GM12864 (cell line): Measurements from ENCODE around the gene RABL6.

Source experiments
- DNase-seq: peaks from one replicate; pipeline ENCODE4 v3.0.0-alpha.2; 2011; ENCODE audit warnings: low read depth
- H3K4me3 ChIP-seq: 2 replicates; pipeline ENCODE4 v1.5.1; 2011; ENCODE audit warnings: mild to moderate bottlenecking, low read depth, low read length, control low read depth
- TF ChIP-seq, protein P1 (sequence below): IDR thresholded peaks from 2 replicates; pipeline ENCODE4 v1.5.1; 2011; ENCODE audit warnings: low read depth, mild to moderate bottlenecking, moderate library complexity, low read length, control low read depth, inconsistent platforms; ENCODE audit errors: missing control alignments

Gene RABL6

DNA sequence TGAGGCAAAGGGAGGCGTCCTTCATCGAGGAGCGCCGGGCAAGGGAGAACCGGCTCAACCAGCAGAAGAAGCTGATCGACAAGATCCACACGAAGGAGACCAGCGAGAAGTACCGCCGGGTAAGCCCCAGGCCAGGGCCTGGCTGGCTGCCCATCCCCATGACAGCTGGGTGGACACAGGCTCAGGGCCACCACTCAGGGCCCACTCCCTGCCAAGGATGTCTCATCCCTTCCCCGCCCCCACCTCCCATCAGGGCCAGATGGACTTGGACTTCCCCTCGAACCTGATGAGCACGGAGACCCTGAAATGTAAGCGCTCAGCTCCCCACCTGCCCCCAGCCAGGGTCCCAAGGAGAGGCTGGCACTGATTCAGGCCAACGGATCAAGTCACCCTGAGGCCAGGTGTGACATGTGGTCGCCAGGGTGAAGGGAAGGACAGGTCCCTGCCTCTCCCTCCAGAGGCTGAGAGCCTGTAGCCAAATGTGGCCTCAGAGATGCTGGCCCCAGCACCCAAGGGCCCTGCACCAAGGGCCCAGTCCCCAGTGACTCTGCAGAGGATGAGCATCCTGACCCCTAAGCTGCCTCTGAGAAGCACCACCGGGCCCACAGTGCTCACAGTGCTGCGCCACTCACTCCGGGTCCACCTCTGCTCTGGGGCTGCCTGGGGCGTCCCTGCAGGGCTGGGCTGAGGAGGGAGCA, 3.1 kb upstream of the RABL6 start:
- TF ChIP-seq, protein P1, sequence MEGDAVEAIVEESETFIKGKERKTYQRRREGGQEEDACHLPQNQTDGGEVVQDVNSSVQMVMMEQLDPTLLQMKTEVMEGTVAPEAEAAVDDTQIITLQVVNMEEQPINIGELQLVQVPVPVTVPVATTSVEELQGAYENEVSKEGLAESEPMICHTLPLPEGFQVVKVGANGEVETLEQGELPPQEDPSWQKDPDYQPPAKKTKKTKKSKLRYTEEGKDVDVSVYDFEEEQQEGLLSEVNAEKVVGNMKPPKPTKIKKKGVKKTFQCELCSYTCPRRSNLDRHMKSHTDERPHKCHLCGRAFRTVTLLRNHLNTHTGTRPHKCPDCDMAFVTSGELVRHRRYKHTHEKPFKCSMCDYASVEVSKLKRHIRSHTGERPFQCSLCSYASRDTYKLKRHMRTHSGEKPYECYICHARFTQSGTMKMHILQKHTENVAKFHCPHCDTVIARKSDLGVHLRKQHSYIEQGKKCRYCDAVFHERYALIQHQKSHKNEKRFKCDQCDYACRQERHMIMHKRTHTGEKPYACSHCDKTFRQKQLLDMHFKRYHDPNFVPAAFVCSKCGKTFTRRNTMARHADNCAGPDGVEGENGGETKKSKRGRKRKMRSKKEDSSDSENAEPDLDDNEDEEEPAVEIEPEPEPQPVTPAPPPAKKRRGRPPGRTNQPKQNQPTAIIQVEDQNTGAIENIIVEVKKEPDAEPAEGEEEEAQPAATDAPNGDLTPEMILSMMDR, result no peak
- no peak overlapping the region for H3K4me3 ChIP-seq
- no peak for DNase-seq

DNA sequence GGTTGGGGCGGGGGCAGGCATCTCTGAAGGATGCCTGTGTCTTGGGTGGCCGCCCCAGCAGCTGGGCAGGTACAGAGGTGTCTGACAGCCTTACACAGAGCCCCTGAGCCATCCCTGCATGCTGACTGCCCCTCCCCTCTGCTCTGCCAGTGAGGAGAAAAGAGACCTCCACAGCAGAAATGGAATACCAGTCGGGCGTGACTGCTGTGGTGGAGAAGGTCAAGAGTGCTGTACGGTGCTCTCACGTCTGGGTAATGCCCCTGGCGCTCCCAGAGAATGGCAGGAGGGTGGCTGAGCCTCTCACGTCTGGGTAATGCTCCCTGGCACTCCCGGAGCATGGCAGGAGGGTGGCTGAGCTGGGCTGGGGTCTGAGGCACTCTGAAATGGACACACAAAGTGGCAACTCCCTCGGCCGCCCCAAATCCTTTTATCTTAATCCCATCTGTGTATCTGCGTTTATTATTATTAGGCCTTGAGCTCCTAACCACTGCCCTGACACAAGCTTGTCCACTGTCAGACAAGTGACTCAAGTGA, 2.5 kb upstream of the RABL6 start:
- no peak for DNase-seq
- no peak overlapping the region for H3K4me3 ChIP-seq
- TF ChIP-seq, protein P1, result no peak

DNA sequence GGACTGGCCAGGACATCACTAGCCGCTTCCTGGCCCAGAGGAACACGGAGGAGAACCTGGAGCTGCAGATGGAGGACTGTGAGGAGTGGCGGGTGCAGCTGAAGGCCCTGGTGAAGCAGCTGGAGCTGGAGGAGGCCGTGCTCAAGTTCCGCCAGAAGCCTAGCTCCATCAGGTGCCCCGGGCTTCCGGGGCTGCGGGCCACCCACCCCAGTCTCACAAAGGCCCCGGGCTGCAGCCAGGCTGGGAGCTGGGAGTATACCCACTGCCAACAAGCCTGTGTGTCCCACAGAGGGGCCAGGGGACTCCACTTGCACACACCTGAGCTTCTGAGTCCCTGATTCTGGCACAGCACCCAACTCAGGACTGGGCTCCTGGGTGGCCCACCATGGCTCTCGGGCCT, 1.7 kb upstream of the RABL6 start:
- H3K4me3 ChIP-seq, result no peak overlapping the region
- TF ChIP-seq, protein P1, result no peak

DNA sequence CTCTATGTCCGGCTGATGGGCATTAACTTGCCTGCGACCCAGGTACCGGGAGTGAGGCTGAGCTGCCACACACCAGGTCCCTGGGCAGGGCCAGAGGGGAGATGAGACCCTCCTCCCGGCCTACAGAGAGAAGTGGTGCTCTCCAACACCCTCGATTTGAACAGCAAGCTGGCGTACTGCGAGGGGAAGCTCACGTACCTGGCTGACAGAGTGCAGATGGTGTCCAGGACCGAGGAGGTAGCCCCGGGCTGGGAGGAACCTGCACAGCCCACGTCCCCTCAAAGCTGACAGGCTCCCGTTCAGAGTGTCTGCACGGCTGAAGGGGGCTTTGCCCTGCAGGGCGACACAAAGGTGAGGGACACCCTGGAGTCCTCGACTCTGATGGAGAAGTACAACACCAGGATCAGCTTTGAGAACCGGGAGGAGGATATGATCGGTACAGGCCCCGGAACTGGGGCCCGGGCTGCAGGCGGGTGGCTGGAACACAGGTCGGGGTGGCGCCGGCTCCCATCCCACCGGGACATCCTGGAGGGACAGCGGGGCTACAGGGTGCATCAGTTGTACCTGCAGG, 1.0 kb upstream of the RABL6 start:
- no peak for DNase-seq
- H3K4me3 ChIP-seq, result peak overlapping the region; percentile 96
- TF ChIP-seq, protein P1, result no peak

More for the DNA sequence above, 1.7 kb upstream of the RABL6 start:
- DNase-seq, result no peak

DNA sequence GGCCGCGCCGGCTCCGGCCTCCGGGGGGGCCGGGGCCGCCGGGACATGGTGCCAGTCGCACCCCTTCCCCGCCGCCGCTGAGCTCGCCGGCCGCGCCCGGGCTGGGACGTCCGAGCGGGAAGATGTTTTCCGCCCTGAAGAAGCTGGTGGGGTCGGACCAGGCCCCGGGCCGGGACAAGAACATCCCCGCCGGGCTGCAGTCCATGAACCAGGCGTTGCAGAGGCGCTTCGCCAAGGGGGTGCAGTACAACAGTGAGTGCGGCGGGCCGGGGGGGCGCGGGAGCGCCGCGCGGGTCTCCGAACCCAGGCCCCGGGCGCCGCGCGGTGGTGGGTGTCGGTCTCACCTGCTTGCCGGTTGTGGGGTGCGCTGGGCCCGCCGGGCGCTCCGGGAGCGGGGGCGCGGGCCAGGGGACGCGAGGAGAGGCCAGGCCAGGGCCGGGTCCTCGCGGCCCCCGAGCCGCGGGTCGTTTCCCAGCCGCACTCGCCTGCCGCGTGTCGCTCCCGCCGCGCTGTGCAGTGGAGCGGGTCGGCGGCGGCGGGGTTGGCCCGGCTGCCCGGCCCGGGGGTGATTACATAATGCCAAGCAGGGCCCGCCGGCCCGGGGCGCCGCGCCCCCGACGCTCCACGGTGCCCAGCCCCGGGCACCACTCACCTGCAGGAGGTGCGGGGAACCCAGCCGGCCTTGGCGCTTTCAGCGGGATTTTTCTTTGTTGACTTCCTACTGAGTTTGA, 492 bp downstream of the RABL6 start:
- DNase-seq, result no peak
- TF ChIP-seq, protein P1, result no peak

DNA sequence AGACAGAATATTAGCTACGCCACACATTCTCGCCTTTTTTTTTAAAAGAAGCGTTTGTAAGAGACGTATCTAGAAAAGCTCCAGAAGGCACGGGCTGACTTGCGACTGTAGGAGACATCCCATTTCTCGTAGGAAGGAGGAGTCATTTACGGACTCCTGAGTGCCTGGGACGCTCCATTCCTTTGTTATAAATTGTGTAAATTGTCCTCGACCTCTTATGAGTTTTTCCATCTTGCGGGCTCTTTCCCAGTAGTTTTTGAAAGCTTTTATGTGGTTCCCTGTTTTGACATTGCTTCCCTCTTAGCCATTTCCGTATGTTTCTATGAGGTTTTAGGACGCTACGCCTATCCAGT, 1.0 kb downstream of the RABL6 start:
- H3K4me3 ChIP-seq, result peak overlapping the region; percentile 96
- no peak for DNase-seq

More for the DNA sequence above, 492 bp downstream of the RABL6 start:
- peak overlapping the region; percentile 96 for H3K4me3 ChIP-seq

More for the DNA sequence above, 1.0 kb downstream of the RABL6 start:
- TF ChIP-seq, protein P1, result no peak
